ENCODE results near the gene CENPP. TPM values are rescaled to one million over a fixed set of nuclear protein-coding genes. Genes with fewer than 3 reads are reported as not detected.

The CENPP gene
- total RNA-seq, 1 donor from 2014 or later, result 1.2 TPM

- peak; percentile 33 for DNase-seq (ENCODE audit: low read depth)
These were observed 154.6 kb downstream of the CENPP start for GRCh38 chr9:92480291-92480771.

GRCh38 chr9:92480986-92481633 lies 155.4 kb downstream of the CENPP start:
- DNase-seq (ENCODE audit: low read depth), result peak; percentile 65

GRCh38 chr9:92482329-92482728 lies 156.6 kb downstream of the CENPP start, which contains the start of gene ASPN:
Gene ASPN, minus strand, starts transcription at chr9:92482506.
- no peak for DNase-seq (ENCODE audit: low read depth)

- no peak for DNase-seq (ENCODE audit: low read depth)
These were observed 157.1 kb downstream of the CENPP start for GRCh38 chr9:92482805-92483204.

GRCh38 chr9:92483627-92484545 lies 158.1 kb downstream of the CENPP start:
- DNase-seq (ENCODE audit: low read depth), result peak; percentile 14

- DNase-seq (ENCODE audit: low read depth), result no peak
These were observed 158.8 kb downstream of the CENPP start for GRCh38 chr9:92484563-92484962.

GRCh38 chr9:92486371-92486770 lies 160.6 kb downstream of the CENPP start:
- DNase-seq (ENCODE audit: low read depth), result no peak

GRCh38 chr9:92488681-92489550 lies 163.2 kb downstream of the CENPP start:
- DNase-seq (ENCODE audit: low read depth), result peak; percentile 2

- DNase-seq (ENCODE audit: low read depth), result no peak
These were observed 167.1 kb downstream of the CENPP start for GRCh38 chr9:92492781-92493401.

- no peak for DNase-seq (ENCODE audit: low read depth)
These were observed 168.1 kb downstream of the CENPP start for GRCh38 chr9:92493749-92494387.

GRCh38 chr9:92494856-92495255 lies 169.1 kb downstream of the CENPP start:
- DNase-seq (ENCODE audit: low read depth), result no peak

GRCh38 chr9:92496396-92497176 lies 170.8 kb downstream of the CENPP start:
- no peak for DNase-seq (ENCODE audit: low read depth)

- DNase-seq (ENCODE audit: low read depth), result no peak
These were observed 173.9 kb downstream of the CENPP start for GRCh38 chr9:92499701-92500100.

GRCh38 chr9:92500725-92501124 lies 175.0 kb downstream of the CENPP start:
- DNase-seq (ENCODE audit: low read depth), result no peak

GRCh38 chr9:92501671-92502393 lies 176.1 kb downstream of the CENPP start:
- peak; percentile 22 for DNase-seq (ENCODE audit: low read depth)

GRCh38 chr9:92503156-92503555 lies 177.4 kb downstream of the CENPP start:
- DNase-seq (ENCODE audit: low read depth), result no peak

GRCh38 chr9:92504881-92505280 lies 179.1 kb downstream of the CENPP start:
- no peak for DNase-seq (ENCODE audit: low read depth)

- peak; percentile 56 for DNase-seq (ENCODE audit: low read depth)
These were observed 180.6 kb downstream of the CENPP start for GRCh38 chr9:92506184-92506857.

GRCh38 chr9:92507005-92507404 lies 181.3 kb downstream of the CENPP start:
- DNase-seq (ENCODE audit: low read depth), result no peak
